MCF 10A (cell line): ENCODE measurements around the gene GRIK1. TPM values are rescaled to one million over a fixed set of nuclear protein-coding genes. Genes with fewer than 3 reads are reported as not detected.

Experiments
- BruUV-seq: library from RNA; stranded (reverse); fragments of 400-500 nt; replicated peaks from 2 replicates; lab custom pipeline; 2021; lab: Mats Ljungman, UMichigan
- CTCF ChIA-PET: fragments of 300-600 bp; sonication (Branson Sonifier 250); formaldehyde crosslinking; extraction: SDS; loops from one replicate; lab custom pipeline; 2021; ENCODE audit warnings: antibody characterized with exemption, inconsistent platforms; lab: Yijun Ruan, JAX
- POLR2A ChIA-PET: fragments of 300-600, 350-650 bp; sonication (Branson Sonifier 250); formaldehyde crosslinking; extraction: SDS; loops from one replicate; lab custom pipeline; 2020; ENCODE audit warnings: antibody characterized with exemption, inconsistent platforms; lab: Yijun Ruan, JAX
- DNase-seq: peaks from one replicate; pipeline ENCODE4 v3.0.0-alpha.2; 2018; ENCODE audit not compliant: unreplicated experiment
- H3K27ac Mint-ChIP-seq: one replicate; pipeline ENCODE4 v1.8.0; 2022; ENCODE audit warnings: mild to moderate bottlenecking, low read depth, mixed read lengths; ENCODE audit not compliant: unreplicated experiment
- H3K27me3 Mint-ChIP-seq: one replicate; pipeline ENCODE4 v1.8.0; 2022; ENCODE audit warnings: mixed read lengths; ENCODE audit not compliant: insufficient read depth, unreplicated experiment
- H3K36me3 Mint-ChIP-seq: one replicate; pipeline ENCODE4 v1.8.0; 2022; ENCODE audit warnings: mild to moderate bottlenecking, moderate library complexity, mixed read lengths; ENCODE audit not compliant: insufficient read depth, unreplicated experiment
- H3K4me1 Mint-ChIP-seq: one replicate; pipeline ENCODE4 v1.8.0; 2022; ENCODE audit warnings: mixed read lengths; ENCODE audit not compliant: insufficient read depth, unreplicated experiment
- H3K4me3 Mint-ChIP-seq: one replicate; pipeline ENCODE4 v1.8.0; 2022; ENCODE audit warnings: mild to moderate bottlenecking, moderate library complexity, mixed read lengths; ENCODE audit not compliant: unreplicated experiment
- H3K9me3 Mint-ChIP-seq: one replicate; pipeline ENCODE4 v1.8.0; 2022; ENCODE audit warnings: mixed read lengths; ENCODE audit not compliant: unreplicated experiment
- intact Hi-C: fragments of 100-400 bp; cut with micrococcal nuclease; formaldehyde crosslinking; loops from 2 replicates; pipeline ENCODE4 v1.14.1; 2022
- total RNA-seq: library from RNA; stranded (reverse); gene quantifications from 2 replicates; pipeline ENCODE4 v1.2.3, GENCODE V29; 2022
- TF ChIP-seq, protein P1 (sequence below): fragments of 200-600 bp; IDR thresholded peaks from one replicate; pipeline ENCODE4 v1.8.0; 2022; ENCODE audit warnings: antibody characterized with exemption, mild to moderate bottlenecking; ENCODE audit not compliant: unreplicated experiment

GRIK1 gene
- total RNA-seq, 1 experiment from 2014 or later: not detected

DNA sequence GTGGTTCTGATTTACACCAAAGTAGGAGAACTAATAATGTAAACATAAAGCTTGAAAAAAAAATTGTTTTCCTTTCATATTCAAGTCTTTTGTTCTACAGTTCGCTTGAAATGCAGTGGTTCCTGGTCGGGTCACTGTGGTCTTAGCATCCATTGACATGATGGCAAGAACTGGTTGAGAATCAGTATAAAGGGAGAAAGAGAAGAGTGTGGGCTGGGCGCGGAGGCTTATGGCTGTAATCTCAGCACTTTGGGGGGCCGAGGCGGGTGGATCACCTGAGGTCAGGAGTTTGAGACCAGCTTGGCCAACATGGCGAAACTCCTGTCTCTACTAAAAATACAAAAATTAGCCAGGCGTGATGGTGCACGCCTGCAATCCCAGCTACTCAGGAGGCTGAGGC is 390.2 kb downstream of the GRIK1 start:
- no peak for DNase-seq
- no peaks in the 10 kb centered on the region for H3K9me3 Mint-ChIP-seq
- H3K4me3 Mint-ChIP-seq: no peak overlapping the region
- ChIA-PET POLR2A (interaction anchor here (0.7 kb wide), 1 partner anchor 10 kb away, joined by 3 read pairs; no protein-coding TSS in a partner anchor), CTCF (interaction anchor here (0.9 kb wide), 1 partner anchor 73 kb away, joined by 3 read pairs; no protein-coding TSS in a partner anchor)
- no peaks in the 10 kb centered on the region for H3K27me3 Mint-ChIP-seq
- TF ChIP-seq, protein P1, sequence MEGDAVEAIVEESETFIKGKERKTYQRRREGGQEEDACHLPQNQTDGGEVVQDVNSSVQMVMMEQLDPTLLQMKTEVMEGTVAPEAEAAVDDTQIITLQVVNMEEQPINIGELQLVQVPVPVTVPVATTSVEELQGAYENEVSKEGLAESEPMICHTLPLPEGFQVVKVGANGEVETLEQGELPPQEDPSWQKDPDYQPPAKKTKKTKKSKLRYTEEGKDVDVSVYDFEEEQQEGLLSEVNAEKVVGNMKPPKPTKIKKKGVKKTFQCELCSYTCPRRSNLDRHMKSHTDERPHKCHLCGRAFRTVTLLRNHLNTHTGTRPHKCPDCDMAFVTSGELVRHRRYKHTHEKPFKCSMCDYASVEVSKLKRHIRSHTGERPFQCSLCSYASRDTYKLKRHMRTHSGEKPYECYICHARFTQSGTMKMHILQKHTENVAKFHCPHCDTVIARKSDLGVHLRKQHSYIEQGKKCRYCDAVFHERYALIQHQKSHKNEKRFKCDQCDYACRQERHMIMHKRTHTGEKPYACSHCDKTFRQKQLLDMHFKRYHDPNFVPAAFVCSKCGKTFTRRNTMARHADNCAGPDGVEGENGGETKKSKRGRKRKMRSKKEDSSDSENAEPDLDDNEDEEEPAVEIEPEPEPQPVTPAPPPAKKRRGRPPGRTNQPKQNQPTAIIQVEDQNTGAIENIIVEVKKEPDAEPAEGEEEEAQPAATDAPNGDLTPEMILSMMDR: no peak
- H3K27ac Mint-ChIP-seq: no peak overlapping the region
- BruUV-seq: no TSS peak
- no peaks in the 10 kb centered on the region for H3K36me3 Mint-ChIP-seq
- H3K4me1 Mint-ChIP-seq: no peaks in the 10 kb centered on the region
- intact Hi-C loops: no loop called here

DNA sequence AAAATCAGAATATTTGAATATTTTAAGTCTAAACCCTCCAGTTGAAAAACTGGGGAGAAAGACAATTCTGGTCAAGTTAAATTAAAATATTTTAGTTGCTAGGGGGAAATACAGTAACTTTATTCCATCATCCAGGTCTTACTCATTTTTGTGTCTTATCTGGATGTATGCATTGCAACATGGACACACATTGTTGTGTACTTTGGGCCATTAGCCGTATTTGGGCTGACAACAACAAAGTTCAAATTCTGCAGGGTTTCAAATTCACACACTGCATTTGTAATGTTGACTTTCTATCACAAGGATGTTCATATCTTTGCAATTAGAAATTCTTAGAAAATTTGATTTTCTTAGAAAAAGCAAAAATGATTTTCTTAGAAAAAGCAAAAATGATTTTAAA is 391.8 kb downstream of the GRIK1 start:
- intact Hi-C loops: no loop called here
- Mint-ChIP-seq H3K27ac (no peak overlapping the region), H3K4me3 (no peak overlapping the region), H3K36me3 (no peaks in the 10 kb centered on the region), H3K9me3 (no peaks in the 10 kb centered on the region), H3K27me3 (no peaks in the 10 kb centered on the region), H3K4me1 (no peaks in the 10 kb centered on the region)
- BruUV-seq: no TSS peak
- no peak for DNase-seq
- ChIA-PET POLR2A (no interaction called here), CTCF (no interaction called here)
- TF ChIP-seq, protein P1: no peak

DNA sequence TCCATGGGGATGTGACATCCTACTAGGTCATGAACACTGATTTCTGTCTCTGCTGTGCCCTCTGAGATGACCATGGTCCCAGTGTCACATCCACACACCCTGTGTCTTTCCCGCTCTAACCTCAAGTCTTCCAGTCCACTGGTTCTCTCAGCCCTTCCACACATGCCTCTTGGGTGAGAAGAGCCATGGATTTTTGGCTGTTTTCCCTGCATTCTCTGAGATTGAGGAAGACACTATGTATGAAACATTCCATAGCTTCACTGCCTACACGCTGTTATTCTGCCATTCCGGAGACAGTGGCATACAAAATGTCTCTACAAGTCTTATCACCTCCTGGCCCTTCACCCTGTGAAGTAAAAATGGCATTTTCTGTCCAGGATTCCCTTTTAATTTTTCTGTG is 393.7 kb downstream of the GRIK1 start:
- no peak overlapping the region for H3K27ac Mint-ChIP-seq
- intact Hi-C loops: no loop called here
- no peaks in the 10 kb centered on the region for H3K27me3 Mint-ChIP-seq
- H3K4me1 Mint-ChIP-seq: no peaks in the 10 kb centered on the region
- H3K9me3 Mint-ChIP-seq: no peaks in the 10 kb centered on the region
- POLR2A ChIA-PET: no interaction called here
- no peak for DNase-seq
- H3K4me3 Mint-ChIP-seq: no peak overlapping the region
- CTCF ChIA-PET: interaction anchor here (1.2 to 1.3 kb wide), 2 partner anchors 70 to 306 kb away, joined by 3 to 5 read pairs; no protein-coding TSS in a partner anchor
- H3K36me3 Mint-ChIP-seq: no peaks in the 10 kb centered on the region
- no TSS peak for BruUV-seq
- TF ChIP-seq, protein P1: no peak

DNA sequence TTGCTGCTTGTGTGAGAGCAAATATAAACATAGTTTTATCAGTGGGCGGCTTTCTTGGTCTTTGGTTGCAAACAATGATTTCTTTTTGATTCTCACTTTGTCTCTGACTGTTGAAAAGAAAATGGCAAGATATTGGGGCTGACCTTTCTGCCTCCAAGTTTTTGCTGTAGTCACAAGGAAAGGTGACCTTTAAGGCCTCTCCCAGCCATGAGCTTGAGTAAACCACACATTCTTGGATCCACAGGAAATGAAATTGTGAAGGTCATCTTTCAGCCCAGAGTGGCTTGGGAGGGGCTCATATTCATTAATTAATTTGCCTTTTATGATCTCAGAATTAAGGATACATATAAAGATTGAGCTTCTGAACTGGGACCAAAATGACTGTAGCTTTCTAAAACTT is 399.5 kb downstream of the GRIK1 start:
- intact Hi-C loops: no loop called here
- Mint-ChIP-seq H3K27me3 (no peaks in the 10 kb centered on the region), H3K4me3 (no peak overlapping the region), H3K9me3 (no peaks in the 10 kb centered on the region), H3K36me3 (no peaks in the 10 kb centered on the region), H3K4me1 (no peaks in the 10 kb centered on the region), H3K27ac (no peak overlapping the region)
- ChIA-PET POLR2A (no interaction called here), CTCF (interaction anchor here (0.7 kb wide), 1 partner anchor 1501 kb away, joined by 3 read pairs; no protein-coding TSS in a partner anchor)
- BruUV-seq: no TSS peak
- TF ChIP-seq, protein P1: no peak
- no peak for DNase-seq
